HFFc6 (cell line): ENCODE data around the gene PBX3. TPM values are rescaled to one million over a fixed set of nuclear protein-coding genes. Genes with fewer than 3 reads are reported as not detected.

Experiments
- DNase-seq: peaks from one replicate; pipeline ENCODE4 v3.0.0-alpha.2; 2018
- H3K27ac Mint-ChIP-seq: 2 replicates; pipeline ENCODE4 v1.8.0; 2020; ENCODE audit warnings: mild to moderate bottlenecking, mixed read lengths
- H3K27me3 Mint-ChIP-seq: 2 replicates; pipeline ENCODE4 v1.8.0; 2021; ENCODE audit warnings: mild to moderate bottlenecking, moderate library complexity, mixed read lengths; ENCODE audit not compliant: insufficient read depth
- H3K36me3 Mint-ChIP-seq: 2 replicates; pipeline ENCODE4 v1.8.0; 2021; ENCODE audit warnings: low read depth, mixed read lengths
- H3K4me1 Mint-ChIP-seq: 2 replicates; pipeline ENCODE4 v1.8.0; 2020; ENCODE audit warnings: low read depth, mixed read lengths
- H3K4me3 Mint-ChIP-seq: 2 replicates; pipeline ENCODE4 v1.8.0; 2020; ENCODE audit warnings: mild to moderate bottlenecking, moderate library complexity, mixed read lengths
- H3K9me3 Mint-ChIP-seq: 2 replicates; pipeline ENCODE4 v1.8.0; 2020; ENCODE audit warnings: mild to moderate bottlenecking, mixed read lengths
- total RNA-seq, 6 experiments: library from RNA; stranded (reverse); fragmentation: NEBNext Ultra II Directional; extraction: Animal tissue kit (Norgen Biotek cat#: 25700); gene quantifications; 2 replicates in 1 of 6; 3 replicates in 5 of 6; pipeline ENCODE4 v1.2.3, GENCODE V29; 2021
- TF ChIP-seq, protein P1 (sequence below): fragments of 200-600 bp; sonication (generic); IDR thresholded peaks from 2 replicates; pipeline ENCODE4 v1.5.0; 2021; ENCODE audit warnings: antibody characterized with exemption, mild to moderate bottlenecking

The PBX3 gene
- total RNA-seq, 6 experiments from 2014 or later = 32.2 to 44.3 (median 40.3) TPM

DNA sequence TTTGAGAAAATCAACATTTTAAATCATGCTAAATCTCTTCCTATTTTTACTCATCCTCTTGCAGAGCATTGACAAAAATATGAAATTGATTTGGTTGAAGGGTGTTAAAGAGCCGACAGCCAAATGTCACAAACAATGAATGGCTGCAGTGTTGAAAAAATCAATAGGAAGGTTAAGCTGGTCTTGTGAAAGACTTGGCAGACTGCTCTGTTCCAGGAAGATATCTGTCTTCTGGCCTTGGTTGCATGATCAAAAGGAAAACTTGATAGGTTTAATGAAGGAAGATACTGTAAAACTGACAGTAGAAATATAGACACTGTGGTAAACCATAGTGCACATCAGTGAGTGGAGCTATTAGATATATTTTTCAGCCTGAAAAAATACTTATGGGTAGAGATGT is 103.6 kb downstream of the PBX3 start:
- peaks cover 71% of the 10 kb centered on the region for H3K4me1 Mint-ChIP-seq
- H3K9me3 Mint-ChIP-seq = no peaks in the 10 kb centered on the region
- peaks cover 26% of the 10 kb centered on the region for H3K36me3 Mint-ChIP-seq
- no peak for DNase-seq
- no peaks in the 10 kb centered on the region for H3K27me3 Mint-ChIP-seq
- no peak overlapping the region for H3K4me3 Mint-ChIP-seq
- H3K27ac Mint-ChIP-seq = peak overlapping the region; percentile 17; the same call in 1 of the 2 replicates
- TF ChIP-seq, protein P1, sequence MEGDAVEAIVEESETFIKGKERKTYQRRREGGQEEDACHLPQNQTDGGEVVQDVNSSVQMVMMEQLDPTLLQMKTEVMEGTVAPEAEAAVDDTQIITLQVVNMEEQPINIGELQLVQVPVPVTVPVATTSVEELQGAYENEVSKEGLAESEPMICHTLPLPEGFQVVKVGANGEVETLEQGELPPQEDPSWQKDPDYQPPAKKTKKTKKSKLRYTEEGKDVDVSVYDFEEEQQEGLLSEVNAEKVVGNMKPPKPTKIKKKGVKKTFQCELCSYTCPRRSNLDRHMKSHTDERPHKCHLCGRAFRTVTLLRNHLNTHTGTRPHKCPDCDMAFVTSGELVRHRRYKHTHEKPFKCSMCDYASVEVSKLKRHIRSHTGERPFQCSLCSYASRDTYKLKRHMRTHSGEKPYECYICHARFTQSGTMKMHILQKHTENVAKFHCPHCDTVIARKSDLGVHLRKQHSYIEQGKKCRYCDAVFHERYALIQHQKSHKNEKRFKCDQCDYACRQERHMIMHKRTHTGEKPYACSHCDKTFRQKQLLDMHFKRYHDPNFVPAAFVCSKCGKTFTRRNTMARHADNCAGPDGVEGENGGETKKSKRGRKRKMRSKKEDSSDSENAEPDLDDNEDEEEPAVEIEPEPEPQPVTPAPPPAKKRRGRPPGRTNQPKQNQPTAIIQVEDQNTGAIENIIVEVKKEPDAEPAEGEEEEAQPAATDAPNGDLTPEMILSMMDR = no peak

- Mint-ChIP-seq H3K27me3 (no peaks in the 10 kb centered on the region), H3K4me3 (peak overlapping the region; percentile 41), H3K9me3 (no peaks in the 10 kb centered on the region), H3K36me3 (peaks cover 18% of the 10 kb centered on the region), H3K27ac (peak overlapping the region; percentile 82), H3K4me1 (peaks cover 84% of the 10 kb centered on the region)
- DNase-seq = no peak
- TF ChIP-seq, protein P1 = no peak
These were observed 104.8 kb downstream of the PBX3 start for GRCh38 chr9:125851979-125852378.

DNA sequence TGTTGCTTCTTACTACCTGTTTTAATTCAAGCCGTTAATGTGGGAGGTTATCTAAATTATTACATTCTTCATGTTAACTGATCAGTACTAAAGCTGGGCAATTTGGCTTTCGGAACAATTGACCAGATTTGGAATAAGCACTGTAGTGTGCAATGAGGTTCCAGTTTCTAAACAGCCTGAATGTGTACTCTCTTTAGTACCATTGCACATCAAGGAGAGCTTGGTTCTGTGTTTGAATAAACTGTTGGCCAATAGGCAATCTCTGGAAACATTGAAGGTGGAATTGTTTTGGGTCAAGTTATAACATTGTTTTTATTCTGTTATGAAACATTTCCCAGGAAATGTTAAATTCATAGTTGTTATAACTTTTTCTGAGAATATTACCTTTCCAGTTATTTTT is 105.2 kb downstream of the PBX3 start:
- TF ChIP-seq, protein P1 = no peak
- Mint-ChIP-seq H3K4me1 (peaks cover 88% of the 10 kb centered on the region), H3K36me3 (peaks cover 18% of the 10 kb centered on the region), H3K27me3 (no peaks in the 10 kb centered on the region), H3K4me3 (peak overlapping the region; percentile 41), H3K9me3 (no peaks in the 10 kb centered on the region), H3K27ac (peak overlapping the region; percentile 95)
- no peak for DNase-seq

GRCh38 chr9:125854553-125855275 is 107.5 kb downstream of the PBX3 start:
- Mint-ChIP-seq H3K27me3 (no peaks in the 10 kb centered on the region), H3K27ac (peak overlapping the region; percentile 95), H3K4me1 (peaks cover 87% of the 10 kb centered on the region), H3K36me3 (peaks cover 16% of the 10 kb centered on the region), H3K4me3 (peak overlapping the region; percentile 75), H3K9me3 (no peaks in the 10 kb centered on the region)
- TF ChIP-seq, protein P1 = no peak
- DNase-seq = peak; percentile 92

DNA sequence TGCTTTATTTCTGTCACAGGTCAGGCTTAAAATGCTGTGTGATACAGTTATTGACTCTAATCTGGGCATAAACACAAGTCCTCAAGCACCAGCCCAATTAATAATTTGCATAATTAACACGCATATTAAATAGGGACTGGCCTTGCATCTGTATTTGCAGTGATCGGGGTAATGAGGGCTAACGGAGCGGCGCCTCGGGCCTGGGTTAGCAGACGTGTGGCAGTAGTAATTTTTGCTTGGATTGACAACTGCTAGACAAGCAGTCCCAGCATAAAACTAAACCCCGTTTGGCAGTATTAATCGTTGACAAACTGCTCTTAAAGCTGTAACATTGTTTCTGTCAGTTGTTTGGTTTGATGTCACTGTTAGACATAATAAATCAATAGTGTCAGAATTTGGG is 109.2 kb downstream of the PBX3 start:
- Mint-ChIP-seq H3K27ac (peak overlapping the region; percentile 29; the same call in 1 of the 2 replicates), H3K4me3 (no peak overlapping the region), H3K4me1 (peaks cover 93% of the 10 kb centered on the region), H3K27me3 (peaks cover 1% of the 10 kb centered on the region; the same call in 1 of the 2 replicates), H3K9me3 (peaks cover 8% of the 10 kb centered on the region; the same call in 1 of the 2 replicates), H3K36me3 (peaks cover 25% of the 10 kb centered on the region)
- DNase-seq = no peak
- TF ChIP-seq, protein P1 = no peak
